Neural progenitor cell (in vitro differentiated cells): ENCODE data around the gene PSMB8. TPM values are rescaled to one million over a fixed set of nuclear protein-coding genes. Genes with fewer than 3 reads are reported as not detected.

ENCODE experiments used
- DNase-seq: peaks from one replicate; pipeline ENCODE4 v3.0.0-alpha.2; 2016; ENCODE audit warnings: low spot score
- H2AFZ ChIP-seq: fragments of 200-600 bp; sonication (generic); replicated peaks from 2 replicates; pipeline ENCODE4 v1.6.1; 2016; ENCODE audit warnings: antibody characterized with exemption
- H3F3A ChIP-seq: fragments of 200-600 bp; sonication (generic); 2 replicates; pipeline ENCODE4 v1.6.1; 2016; ENCODE audit warnings: antibody characterized with exemption, low read depth
- H3K27ac ChIP-seq: fragments of 200-600 bp; sonication (generic); 2 replicates; pipeline ENCODE4 v1.5.1; 2016; ENCODE audit warnings: mild to moderate bottlenecking
- H3K27me3 ChIP-seq: fragments of 200-600 bp; sonication (generic); 2 replicates; pipeline ENCODE4 v1.6.1; 2016; ENCODE audit warnings: mild to moderate bottlenecking, moderate library complexity
- H3K36me3 ChIP-seq: fragments of 200-600 bp; sonication (generic); 2 replicates; pipeline ENCODE4 v1.5.1; 2016
- H3K4me1 ChIP-seq: fragments of 200-600 bp; sonication (generic); 2 replicates; pipeline ENCODE4 v1.6.1; 2016; ENCODE audit warnings: mixed run types
- H3K4me2 ChIP-seq: fragments of 200-600 bp; sonication (generic); 2 replicates; pipeline ENCODE4 v1.6.1; 2016
- H3K4me3 ChIP-seq: fragments of 200-600 bp; sonication (generic); 2 replicates; pipeline ENCODE4 v1.5.1; 2016
- H3K79me2 ChIP-seq: fragments of 200-600 bp; sonication (generic); 2 replicates; pipeline ENCODE4 v1.6.1; 2016; ENCODE audit warnings: low read depth
- H3K9ac ChIP-seq: fragments of 200-600 bp; sonication (generic); 2 replicates; pipeline ENCODE4 v1.6.1; 2016
- H3K9me3 ChIP-seq: fragments of 200-600 bp; sonication (generic); 2 replicates; pipeline ENCODE4 v1.5.1; 2016; ENCODE audit warnings: low read depth
- H4K20me1 ChIP-seq: fragments of 200-600 bp; sonication (generic); 2 replicates; pipeline ENCODE4 v1.6.1; 2016; ENCODE audit warnings: low read depth
- H3K27ac Mint-ChIP-seq: 3 replicates; pipeline ENCODE4 v1.8.0; 2021; ENCODE audit warnings: mixed read lengths
- H3K27me3 Mint-ChIP-seq: 2 replicates; pipeline ENCODE4 v1.8.0; 2022; ENCODE audit warnings: low read depth, mild to moderate bottlenecking, inconsistent platforms, moderate library complexity, mixed read lengths; ENCODE audit not compliant: insufficient read depth
- H3K36me3 Mint-ChIP-seq: 3 replicates; pipeline ENCODE4 v1.8.0; 2021; ENCODE audit warnings: mixed read lengths
- H3K4me1 Mint-ChIP-seq: 3 replicates; pipeline ENCODE4 v1.8.0; 2021; ENCODE audit warnings: mixed read lengths
- H3K4me3 Mint-ChIP-seq: 3 replicates; pipeline ENCODE4 v1.8.0; 2021; ENCODE audit warnings: mild to moderate bottlenecking, moderate library complexity, mixed read lengths
- H3K9me3 Mint-ChIP-seq: 3 replicates; pipeline ENCODE4 v1.8.0; 2020; ENCODE audit warnings: mixed read lengths
- CTCF ChIP-seq: fragments of 200-600 bp; sonication (generic); IDR thresholded peaks from 2 replicates; pipeline ENCODE4 v1.5.1; 2017; ENCODE audit warnings: antibody characterized with exemption, mild to moderate bottlenecking
- EZH2 ChIP-seq: fragments of 200-600 bp; sonication (generic); IDR thresholded peaks from 2 replicates; pipeline ENCODE4 v1.6.1; 2017; ENCODE audit warnings: antibody characterized with exemption, mild to moderate bottlenecking, moderate library complexity
- EZH2phosphoT487 ChIP-seq: fragments of 200-600 bp; sonication (generic); IDR thresholded peaks from 2 replicates; pipeline ENCODE4 v1.6.1; 2017; ENCODE audit warnings: antibody characterized with exemption
- total RNA-seq: library from RNA; depleted of rRNA; stranded (reverse); fragments of >200 nt; gene quantifications from 2 replicates; pipeline ENCODE4 v1.2.3, GENCODE V29; 2015; ENCODE audit warnings: low replicate concordance

The PSMB8 gene
- total RNA-seq, 1 donor from 2014 or later: 2.2 TPM

- Mint-ChIP-seq H3K36me3 (no peaks in the 10 kb centered on the region), H3K4me3 (no peak overlapping the region), H3K9me3 (no peaks in the 10 kb centered on the region), H3K27ac (no peak overlapping the region), H3K27me3 (peaks cover 14% of the 10 kb centered on the region), H3K4me1 (no peaks in the 10 kb centered on the region)
- no peak overlapping the region for H3K27ac ChIP-seq
- DNase-seq: no peak
- no peaks in the 10 kb centered on the region for H3F3A ChIP-seq
- H2AFZ ChIP-seq: no peak overlapping the region
- H4K20me1 ChIP-seq: no peaks in the 10 kb centered on the region
- no peaks in the 10 kb centered on the region for H3K4me1 ChIP-seq
- no peak overlapping the region for H3K4me3 ChIP-seq
- TF ChIP-seq EZH2phosphoT487 (no peak), CTCF (no peak)
- peaks cover 60% of the 10 kb centered on the region for H3K27me3 ChIP-seq
- H3K36me3 ChIP-seq: no peaks in the 10 kb centered on the region
- no peaks in the 10 kb centered on the region for H3K79me2 ChIP-seq
- H3K9me3 ChIP-seq: no peaks in the 10 kb centered on the region
- no peak overlapping the region for H3K9ac ChIP-seq
- no peak overlapping the region for H3K4me2 ChIP-seq
Observed at GRCh38 chr6:32867022-32867477, 23.2 kb upstream of the PSMB8 start.

GRCh38 chr6:32865724-32866443 is 22.0 kb upstream of the PSMB8 start:
- DNase-seq: no peak
- H3K4me3 Mint-ChIP-seq: no peak overlapping the region
- Histone ChIP-seq H3K27ac (no peak overlapping the region), H3K4me1 (peaks cover 2% of the 10 kb centered on the region), H3K36me3 (no peaks in the 10 kb centered on the region), H2AFZ (no peak overlapping the region), H3K9me3 (no peaks in the 10 kb centered on the region), H4K20me1 (no peaks in the 10 kb centered on the region), H3K27me3 (peaks cover 50% of the 10 kb centered on the region), H3K9ac (no peak overlapping the region), H3K4me2 (no peak overlapping the region), H3K79me2 (no peaks in the 10 kb centered on the region), H3K4me3 (no peak overlapping the region), H3F3A (no peaks in the 10 kb centered on the region)
- H3K4me1 Mint-ChIP-seq: no peaks in the 10 kb centered on the region
- peaks cover 9% of the 10 kb centered on the region for H3K27me3 Mint-ChIP-seq
- H3K27ac Mint-ChIP-seq: no peak overlapping the region
- H3K9me3 Mint-ChIP-seq: no peaks in the 10 kb centered on the region
- TF ChIP-seq EZH2phosphoT487: no peak
- no peak for TF ChIP-seq CTCF
- no peak for TF ChIP-seq EZH2
- no peaks in the 10 kb centered on the region for H3K36me3 Mint-ChIP-seq

GRCh38 chr6:32862725-32863124 is 18.9 kb upstream of the PSMB8 start:
- H3K4me3 Mint-ChIP-seq: no peak overlapping the region
- H3K9ac ChIP-seq: no peak overlapping the region
- no peaks in the 10 kb centered on the region for H3K4me1 Mint-ChIP-seq
- no peak for DNase-seq
- peaks cover 32% of the 10 kb centered on the region for H3K27me3 ChIP-seq
- TF ChIP-seq EZH2phosphoT487 (no peak), CTCF (no peak), EZH2 (no peak)
- H2AFZ ChIP-seq: no peak overlapping the region
- H3K9me3 ChIP-seq: no peaks in the 10 kb centered on the region
- peaks cover 3% of the 10 kb centered on the region for H3K4me1 ChIP-seq
- no peaks in the 10 kb centered on the region for H3F3A ChIP-seq
- H3K27ac Mint-ChIP-seq: no peak overlapping the region
- no peak overlapping the region for H3K27ac ChIP-seq
- H3K36me3 ChIP-seq: no peaks in the 10 kb centered on the region
- no peaks in the 10 kb centered on the region for H3K79me2 ChIP-seq
- H3K27me3 Mint-ChIP-seq: peaks cover 14% of the 10 kb centered on the region
- H3K9me3 Mint-ChIP-seq: no peaks in the 10 kb centered on the region
- H4K20me1 ChIP-seq: no peaks in the 10 kb centered on the region
- H3K4me3 ChIP-seq: no peak overlapping the region
- no peak overlapping the region for H3K4me2 ChIP-seq
- H3K36me3 Mint-ChIP-seq: no peaks in the 10 kb centered on the region
